Brain microvascular endothelial cell (primary cell): ENCODE results near the gene LRRN3.

Source experiments
- DNase-seq: peaks from one replicate; pipeline ENCODE4 v3.0.0-alpha.2; 2020
- H3K27ac ChIP-seq: fragments of 250-450 bp; sonication (Bioruptor Pico); 2 replicates; pipeline ENCODE4 v1.5.1; 2020; ENCODE audit warnings: mild to moderate bottlenecking, moderate library complexity
- H3K27me3 ChIP-seq: fragments of 250-450 bp; sonication (Bioruptor Pico); replicated peaks from 2 replicates; pipeline ENCODE4 v1.5.1; 2020; ENCODE audit warnings: mild to moderate bottlenecking
- H3K36me3 ChIP-seq: fragments of 250-450 bp; sonication (Bioruptor Pico); replicated peaks from 2 replicates; pipeline ENCODE4 v1.5.1; 2020; ENCODE audit warnings: mild to moderate bottlenecking
- H3K4me3 ChIP-seq: 2 replicates; pipeline ENCODE4 v1.5.1; 2011; ENCODE audit warnings: low read depth, mild to moderate bottlenecking, control low read depth, low read length, moderate library complexity
- in situ Hi-C: cut with HindIII; loops from 2 replicates; pipeline ENCODE4 v1.10.0; 2017; ENCODE audit warnings: low sequenced_read_pairs, low pct_ligation_motif_present
- TF ChIP-seq, protein P1 (sequence below): IDR thresholded peaks from 2 replicates; pipeline ENCODE4 v1.5.1; 2011; ENCODE audit warnings: low read depth, mild to moderate bottlenecking, moderate library complexity, low read length, control low read depth, inconsistent platforms; ENCODE audit errors: missing control alignments

LRRN3 gene

DNA sequence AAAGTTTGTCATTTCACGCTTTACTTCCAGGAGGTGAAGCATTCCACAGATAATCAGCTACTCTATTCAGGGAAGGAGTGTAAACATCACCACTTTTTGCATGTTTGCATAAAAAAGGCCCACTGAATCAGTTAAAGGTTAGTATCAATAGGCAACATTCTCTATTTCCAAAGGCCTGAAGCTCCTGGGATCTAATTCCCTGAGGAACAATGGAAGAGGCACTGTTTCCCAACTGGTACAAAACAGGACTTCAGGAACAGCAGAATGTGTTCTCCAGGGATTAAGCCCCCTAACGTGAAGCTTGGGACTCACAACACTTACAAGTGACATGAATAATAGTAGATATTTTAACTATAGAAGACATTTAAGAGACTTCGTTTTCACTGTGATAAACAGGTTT, 6.1 kb downstream of the LRRN3 start:
- Histone ChIP-seq H3K27me3 (no peaks in the 10 kb centered on the region), H3K27ac (no peak overlapping the region), H3K4me3 (no peak overlapping the region), H3K36me3 (no peaks in the 10 kb centered on the region)
- in situ Hi-C loops, result no loop called here
- TF ChIP-seq, protein P1, sequence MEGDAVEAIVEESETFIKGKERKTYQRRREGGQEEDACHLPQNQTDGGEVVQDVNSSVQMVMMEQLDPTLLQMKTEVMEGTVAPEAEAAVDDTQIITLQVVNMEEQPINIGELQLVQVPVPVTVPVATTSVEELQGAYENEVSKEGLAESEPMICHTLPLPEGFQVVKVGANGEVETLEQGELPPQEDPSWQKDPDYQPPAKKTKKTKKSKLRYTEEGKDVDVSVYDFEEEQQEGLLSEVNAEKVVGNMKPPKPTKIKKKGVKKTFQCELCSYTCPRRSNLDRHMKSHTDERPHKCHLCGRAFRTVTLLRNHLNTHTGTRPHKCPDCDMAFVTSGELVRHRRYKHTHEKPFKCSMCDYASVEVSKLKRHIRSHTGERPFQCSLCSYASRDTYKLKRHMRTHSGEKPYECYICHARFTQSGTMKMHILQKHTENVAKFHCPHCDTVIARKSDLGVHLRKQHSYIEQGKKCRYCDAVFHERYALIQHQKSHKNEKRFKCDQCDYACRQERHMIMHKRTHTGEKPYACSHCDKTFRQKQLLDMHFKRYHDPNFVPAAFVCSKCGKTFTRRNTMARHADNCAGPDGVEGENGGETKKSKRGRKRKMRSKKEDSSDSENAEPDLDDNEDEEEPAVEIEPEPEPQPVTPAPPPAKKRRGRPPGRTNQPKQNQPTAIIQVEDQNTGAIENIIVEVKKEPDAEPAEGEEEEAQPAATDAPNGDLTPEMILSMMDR, result no peak
- DNase-seq, result no peak

DNA sequence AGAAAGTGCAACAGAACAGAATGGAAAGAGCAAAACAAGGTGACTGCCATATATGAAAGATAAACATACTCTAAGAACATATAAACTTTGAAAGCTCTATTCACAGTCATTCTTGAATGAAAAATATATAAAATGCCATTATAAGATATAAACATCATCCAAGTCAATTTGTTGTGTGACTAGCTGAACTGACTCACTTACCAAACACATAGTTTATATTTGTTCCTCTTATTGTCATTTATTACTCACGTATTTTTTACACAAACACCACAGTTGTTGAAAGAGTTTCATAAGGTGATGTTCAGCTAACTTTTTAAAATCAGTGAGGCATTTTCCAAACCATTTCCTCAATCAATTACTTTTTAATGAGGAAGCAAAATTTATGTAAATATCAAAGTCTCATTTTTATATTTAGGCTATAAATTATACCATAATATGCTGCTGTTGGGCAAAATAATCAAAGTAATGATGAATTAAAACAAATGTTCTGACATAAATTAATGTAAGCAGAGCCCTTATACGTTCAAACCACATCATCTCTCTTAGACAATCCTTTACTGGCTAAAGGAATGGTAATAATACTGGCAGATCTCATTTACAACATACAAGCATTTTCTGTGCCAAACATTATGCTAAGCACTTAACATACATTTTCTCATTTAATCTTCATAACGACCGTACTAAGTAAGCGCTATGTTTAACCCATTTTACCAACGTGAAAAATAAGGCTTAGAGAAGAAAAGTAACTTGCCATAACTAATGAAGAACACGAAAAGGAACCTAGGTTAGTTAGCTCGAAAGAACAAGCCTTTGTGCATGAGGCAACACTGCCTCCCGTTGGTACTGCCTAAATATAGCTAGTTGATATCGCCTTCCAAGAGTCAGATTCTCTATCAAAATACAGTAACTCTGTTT, 7.3 kb downstream of the LRRN3 start:
- Histone ChIP-seq H3K27ac (no peak overlapping the region), H3K36me3 (no peaks in the 10 kb centered on the region), H3K4me3 (no peak overlapping the region), H3K27me3 (no peaks in the 10 kb centered on the region)
- in situ Hi-C loops, result no loop called here
- TF ChIP-seq, protein P1, result peak; percentile 81
- DNase-seq, result peak; percentile 58

DNA sequence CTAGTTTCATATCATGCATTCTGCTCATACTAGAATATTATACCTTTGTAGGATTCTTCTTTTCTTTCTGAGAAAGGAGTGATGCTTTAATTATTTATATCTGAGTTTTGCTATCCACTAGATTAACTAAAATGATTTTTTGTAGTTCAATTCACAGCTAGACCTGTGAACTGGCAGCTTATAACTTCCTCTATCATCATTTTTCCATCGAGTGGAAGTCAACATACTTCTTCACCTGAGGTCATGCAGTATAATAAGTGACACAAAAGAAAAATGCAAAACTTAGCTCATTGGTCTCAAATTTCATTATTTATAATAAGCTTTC, 8.0 kb downstream of the LRRN3 start:
- TF ChIP-seq, protein P1, result no peak
- in situ Hi-C loops, result no loop called here

DNA sequence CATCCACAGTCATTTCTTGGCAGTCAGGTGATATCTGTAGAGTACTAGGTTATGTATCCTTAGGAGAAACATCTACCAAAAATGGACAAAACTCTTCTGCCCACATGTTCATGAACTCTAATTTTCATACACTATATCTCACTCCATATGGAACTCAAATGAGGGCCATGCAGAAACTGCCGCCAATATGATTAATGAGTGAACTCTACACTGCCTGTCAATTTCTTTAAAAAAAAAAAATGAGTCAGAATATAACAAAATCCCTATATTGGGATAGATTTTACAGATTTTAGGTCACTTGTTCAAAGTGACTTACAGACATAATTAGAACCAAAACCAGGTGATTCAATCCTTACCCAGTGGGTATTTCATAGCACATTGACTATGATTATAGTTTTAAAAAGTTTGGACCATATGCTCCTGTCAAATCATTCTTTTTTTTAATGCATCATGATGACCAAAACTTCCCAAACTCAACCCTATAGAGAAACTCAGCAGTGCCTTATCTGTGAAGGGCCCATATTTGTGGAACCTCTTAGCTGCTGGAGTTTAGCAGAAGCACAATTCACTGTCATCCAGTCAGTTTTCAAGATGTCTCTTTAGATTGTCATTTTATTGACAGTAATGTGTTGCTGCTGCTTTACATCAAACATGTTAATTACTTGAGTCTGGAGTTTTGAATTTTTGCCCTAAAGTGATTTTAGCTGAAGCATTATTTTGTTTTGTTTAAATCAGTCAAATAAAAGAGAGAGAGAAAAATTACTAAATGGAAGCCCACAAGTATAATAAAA, 11.1 kb downstream of the LRRN3 start:
- no peaks in the 10 kb centered on the region for H3K27me3 ChIP-seq
- no peak for DNase-seq
- H3K4me3 ChIP-seq, result no peak overlapping the region
- H3K36me3 ChIP-seq, result no peaks in the 10 kb centered on the region
- H3K27ac ChIP-seq, result no peak overlapping the region
- in situ Hi-C loops, result no loop called here
- TF ChIP-seq, protein P1, result no peak

More for the DNA sequence above, 8.0 kb downstream of the LRRN3 start:
- Histone ChIP-seq H3K27me3 (no peaks in the 10 kb centered on the region), H3K27ac (no peak overlapping the region), H3K4me3 (no peak overlapping the region), H3K36me3 (no peaks in the 10 kb centered on the region)
- DNase-seq, result no peak

DNA sequence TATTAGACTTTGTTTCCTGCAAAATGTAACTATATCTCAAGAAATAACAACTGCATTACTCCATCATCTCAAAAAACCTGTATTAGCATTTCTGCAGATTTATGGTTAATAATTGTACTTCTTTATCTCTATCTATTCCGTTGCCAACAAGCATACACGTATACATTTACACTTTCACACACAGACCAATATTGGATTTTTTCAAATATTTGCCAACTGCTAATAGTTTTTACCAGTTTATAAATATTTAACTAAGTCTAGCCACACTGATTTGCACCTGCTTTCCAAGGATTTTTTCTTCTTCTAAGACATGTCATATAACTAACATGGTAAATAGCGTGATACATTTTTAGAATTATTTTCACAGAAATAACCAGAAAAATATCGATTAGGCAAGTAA, 12.2 kb downstream of the LRRN3 start:
- TF ChIP-seq, protein P1, result no peak
- DNase-seq, result no peak
- Histone ChIP-seq H3K4me3 (no peak overlapping the region), H3K27me3 (no peaks in the 10 kb centered on the region), H3K27ac (no peak overlapping the region), H3K36me3 (no peaks in the 10 kb centered on the region)
- in situ Hi-C loops, result no loop called here
